PC-3 (cell line): ENCODE data around the gene DPF1.

Source experiments
- CTCF ChIP-seq: fragments of 300-600 bp; sonication (generic); conservative IDR thresholded peaks from 2 replicates; pipeline ENCODE4 v1.5.1; 2017; ENCODE audit warnings: antibody characterized with exemption, low read depth, mild to moderate bottlenecking, low read length
- EZH2 ChIP-seq: fragments of 300-600 bp; sonication (generic); IDR thresholded peaks from one replicate; pipeline ENCODE4 v1.6.1; 2017; ENCODE audit warnings: antibody characterized with exemption, mild to moderate bottlenecking, low read length; ENCODE audit not compliant: unreplicated experiment
- EZH2phosphoT487 ChIP-seq: fragments of 300-600 bp; sonication (generic); IDR thresholded peaks from 2 replicates; pipeline ENCODE4 v1.6.1; 2018; ENCODE audit warnings: mild to moderate bottlenecking, antibody characterized with exemption, low read length, borderline replicate concordance

GRCh38 chr19:38193445-38193844 lies 30.6 kb downstream of the DPF1 start:
- TF ChIP-seq CTCF (no peak), EZH2phosphoT487 (no peak), EZH2 (no peak)
